NCI-H82 treated with DMSO at 0.1 percent for 48 hours (cell line): ENCODE measurements around the gene TBC1D17.
A peak's percentile ranks its signal among the peaks of the same experiment; 100 is the strongest.

Experiments
- DNase-seq: peaks from one replicate; lab custom pipeline; 2025; ENCODE audit not compliant: unreplicated experiment; lab: John Stamatoyannopoulos, UW

The TBC1D17 gene

GRCh38 chr19:49877020-49877878 is at the start of gene TBC1D17, which contains the start of gene AKT1S1:
Gene TBC1D17, plus strand, starts transcription at chr19:49877702. Its CDS starts 22 bp downstream, at chr19:49877724.
Gene AKT1S1, minus strand, starts transcription at chr19:49877355. Its CDS starts 4,060 bp downstream, at chr19:49873295.
- peak; percentile 99 for DNase-seq

DNA sequence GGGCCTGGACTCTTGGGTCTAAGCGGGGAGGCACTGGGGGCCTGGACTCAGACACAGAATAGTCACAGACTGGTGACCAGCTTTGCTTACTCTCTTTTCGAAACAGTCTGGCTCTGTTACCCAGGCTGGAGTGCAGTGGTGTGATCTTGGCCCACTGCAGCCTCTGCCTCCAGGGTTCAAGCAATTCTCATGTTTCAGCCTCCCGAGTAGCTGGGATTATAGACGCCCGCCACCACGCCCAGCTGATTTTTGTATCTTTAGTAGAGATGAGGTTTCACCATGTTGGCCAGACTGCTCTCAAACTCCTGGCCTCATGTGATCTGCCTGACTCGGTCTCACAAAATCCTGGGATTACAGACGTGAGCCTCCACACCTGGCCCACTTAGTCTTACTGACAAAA is 48.3 kb upstream of the TBC1D17 start:
- no peak for DNase-seq

DNA sequence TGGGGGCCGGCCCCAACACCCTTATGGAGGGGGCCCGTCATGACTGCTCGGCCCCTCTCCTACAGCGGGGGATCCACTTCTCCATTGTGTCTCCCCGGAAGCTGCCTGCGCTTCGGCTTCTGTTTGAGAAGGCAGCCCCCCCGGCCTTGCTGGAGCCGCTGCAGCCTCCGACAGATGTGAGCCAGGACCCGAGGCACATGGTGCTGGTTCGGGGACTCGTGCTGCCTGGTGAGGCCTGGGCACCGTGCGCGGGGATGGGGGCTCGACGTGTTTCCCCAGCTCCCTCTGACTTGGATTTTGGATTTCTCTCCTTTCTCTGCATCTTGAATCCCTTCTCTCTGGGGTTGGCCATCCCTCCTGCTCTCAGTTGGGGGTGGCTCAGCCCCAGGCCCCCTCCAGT is 47.8 kb upstream of the TBC1D17 start:
- DNase-seq = no peak

DNA sequence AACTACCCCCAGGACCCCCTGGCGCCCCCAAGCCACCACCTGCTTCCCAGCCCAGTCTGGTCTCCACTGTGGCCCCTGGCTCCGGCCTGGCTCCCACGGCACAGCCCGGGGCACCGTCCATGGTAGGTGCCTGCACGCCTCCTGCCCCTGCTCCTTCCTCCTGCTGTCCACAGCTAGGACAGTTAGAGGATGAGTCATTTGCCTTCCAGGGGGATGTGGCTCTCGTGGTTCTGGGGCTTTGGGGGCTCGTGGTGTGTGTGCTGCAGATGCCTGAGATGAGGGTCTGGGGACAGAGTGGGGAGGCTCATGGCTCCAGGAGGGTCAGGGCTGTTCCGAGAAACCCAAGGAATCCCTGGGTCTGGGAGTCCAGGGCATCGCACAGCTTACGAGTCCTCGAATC is 46.7 kb upstream of the TBC1D17 start:
- DNase-seq = no peak

GRCh38 chr19:49831592-49831991 is 45.9 kb upstream of the TBC1D17 start:
- no peak for DNase-seq

DNA sequence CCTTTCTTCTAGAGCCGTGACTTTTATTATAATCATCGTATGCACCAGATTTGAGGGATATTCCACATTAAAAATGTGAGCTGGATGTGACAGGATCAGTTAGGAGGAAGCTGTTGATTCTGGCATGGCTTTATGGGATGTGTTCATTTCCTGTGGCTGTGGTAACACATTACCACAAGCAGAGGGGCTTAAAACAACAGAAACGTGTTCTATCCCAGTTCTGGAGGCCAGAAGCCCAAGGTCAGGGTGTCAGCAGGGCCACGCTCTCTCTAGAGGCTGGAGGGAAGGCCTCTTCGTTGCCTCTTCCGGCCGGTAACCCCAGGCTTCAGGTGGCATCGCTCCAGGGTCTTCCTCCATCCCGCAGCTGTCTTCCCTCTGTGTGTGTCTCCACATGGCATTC is 44.9 kb upstream of the TBC1D17 start:
- no peak for DNase-seq

GRCh38 chr19:49833599-49833998 is 43.9 kb upstream of the TBC1D17 start:
- DNase-seq = no peak

- DNase-seq = no peak
Observed at GRCh38 chr19:49835562-49835961, 41.9 kb upstream of the TBC1D17 start.

GRCh38 chr19:49836176-49837008 is 41.1 kb upstream of the TBC1D17 start:
- DNase-seq = no peak

GRCh38 chr19:49837009-49837310 is 40.5 kb upstream of the TBC1D17 start:
- DNase-seq = no peak

DNA sequence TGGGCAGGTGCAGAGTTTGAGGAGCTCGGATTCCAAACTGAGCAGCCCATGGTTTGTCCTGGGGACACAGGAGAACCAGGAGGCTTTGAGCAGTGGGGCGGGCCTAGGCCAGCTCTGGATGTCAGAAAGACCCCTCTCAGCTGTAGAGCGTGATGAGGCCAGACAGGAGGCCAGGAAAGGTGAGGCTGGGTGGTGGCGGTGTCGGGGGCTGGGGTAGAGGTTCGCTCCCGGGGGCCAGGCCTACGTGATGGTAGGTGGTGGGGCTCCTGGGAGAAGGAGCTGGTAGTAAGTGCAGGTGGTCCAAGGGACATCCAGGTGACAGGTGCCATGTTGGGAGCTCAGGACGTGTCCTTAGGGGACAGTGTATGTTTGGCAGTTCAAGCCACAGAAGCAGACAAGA is 40.1 kb upstream of the TBC1D17 start:
- no peak for DNase-seq

DNA sequence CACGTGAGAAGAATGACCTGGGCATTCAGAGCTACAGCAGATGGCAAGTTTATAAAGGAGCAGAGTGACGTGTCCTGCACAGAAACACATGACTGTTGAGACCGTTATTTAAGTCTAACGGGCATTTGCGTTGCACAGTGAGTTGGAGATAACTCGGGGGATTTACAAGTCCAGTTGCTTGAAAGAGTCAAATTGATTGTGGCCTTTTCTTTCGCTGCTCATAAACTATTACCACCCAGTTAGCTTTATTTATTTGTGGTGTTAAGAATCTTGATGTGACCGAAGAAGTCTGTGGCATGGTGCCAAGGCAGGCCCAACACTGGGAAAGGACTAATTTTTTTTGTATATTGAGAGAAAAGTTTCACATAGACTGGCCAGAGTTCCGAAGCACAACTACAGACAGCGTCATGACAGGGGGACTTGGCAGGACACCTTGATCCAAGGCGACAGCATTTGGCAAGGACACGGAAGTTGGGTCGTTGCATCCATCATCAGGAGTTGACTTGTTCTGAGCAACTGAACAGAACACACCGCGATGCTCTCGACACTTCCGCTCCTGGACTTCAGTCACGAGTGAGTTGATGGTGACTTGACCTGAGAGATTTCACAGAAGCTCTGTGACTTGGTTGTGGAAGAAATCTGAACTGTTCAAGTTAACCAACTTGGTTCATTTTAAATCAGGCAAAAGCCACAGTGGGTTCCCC is 38.5 kb upstream of the TBC1D17 start:
- DNase-seq = no peak

DNA sequence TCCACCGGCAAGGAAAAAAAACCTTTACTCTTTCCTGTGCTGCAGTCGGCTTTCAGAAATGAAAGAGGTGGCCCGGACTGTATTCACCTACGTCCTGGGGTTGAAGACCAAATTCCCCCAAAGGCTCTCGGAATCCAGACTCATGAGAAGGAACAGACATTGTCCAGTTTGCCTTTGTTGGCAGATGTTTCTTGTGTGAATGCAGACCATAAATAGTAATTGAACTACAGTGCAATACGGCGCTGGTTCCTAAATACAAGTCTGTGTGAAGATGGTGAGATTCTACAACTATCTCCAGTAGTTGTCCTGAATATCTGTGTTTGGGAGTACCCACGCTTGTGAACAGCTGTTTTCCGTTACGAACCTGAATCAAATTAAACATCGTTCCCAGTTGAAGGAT is 37.8 kb upstream of the TBC1D17 start:
- DNase-seq = no peak

- DNase-seq = no peak
Observed at GRCh38 chr19:49840321-49840720, 37.2 kb upstream of the TBC1D17 start.

- no peak for DNase-seq
Observed at GRCh38 chr19:49840736-49841249, 36.7 kb upstream of the TBC1D17 start.

DNA sequence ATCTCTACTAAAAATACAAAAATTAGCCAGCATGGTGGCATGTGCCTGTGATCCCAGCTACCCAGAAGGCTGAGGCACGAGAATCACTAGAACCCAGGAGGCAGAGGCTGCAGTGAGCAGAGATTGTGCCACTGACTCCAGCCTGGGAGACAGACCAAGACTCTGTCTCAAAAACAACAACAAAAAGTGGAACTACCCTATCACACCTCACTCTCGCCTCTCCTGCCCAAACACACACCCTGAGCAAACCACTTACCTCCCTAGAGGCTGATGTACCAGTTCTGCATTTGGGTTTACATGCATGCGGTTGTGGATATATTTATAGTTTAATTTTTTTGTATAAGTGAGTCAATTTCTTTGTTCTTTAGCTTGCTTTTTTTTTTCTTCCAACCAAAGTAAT is 34.2 kb upstream of the TBC1D17 start:
- no peak for DNase-seq

DNA sequence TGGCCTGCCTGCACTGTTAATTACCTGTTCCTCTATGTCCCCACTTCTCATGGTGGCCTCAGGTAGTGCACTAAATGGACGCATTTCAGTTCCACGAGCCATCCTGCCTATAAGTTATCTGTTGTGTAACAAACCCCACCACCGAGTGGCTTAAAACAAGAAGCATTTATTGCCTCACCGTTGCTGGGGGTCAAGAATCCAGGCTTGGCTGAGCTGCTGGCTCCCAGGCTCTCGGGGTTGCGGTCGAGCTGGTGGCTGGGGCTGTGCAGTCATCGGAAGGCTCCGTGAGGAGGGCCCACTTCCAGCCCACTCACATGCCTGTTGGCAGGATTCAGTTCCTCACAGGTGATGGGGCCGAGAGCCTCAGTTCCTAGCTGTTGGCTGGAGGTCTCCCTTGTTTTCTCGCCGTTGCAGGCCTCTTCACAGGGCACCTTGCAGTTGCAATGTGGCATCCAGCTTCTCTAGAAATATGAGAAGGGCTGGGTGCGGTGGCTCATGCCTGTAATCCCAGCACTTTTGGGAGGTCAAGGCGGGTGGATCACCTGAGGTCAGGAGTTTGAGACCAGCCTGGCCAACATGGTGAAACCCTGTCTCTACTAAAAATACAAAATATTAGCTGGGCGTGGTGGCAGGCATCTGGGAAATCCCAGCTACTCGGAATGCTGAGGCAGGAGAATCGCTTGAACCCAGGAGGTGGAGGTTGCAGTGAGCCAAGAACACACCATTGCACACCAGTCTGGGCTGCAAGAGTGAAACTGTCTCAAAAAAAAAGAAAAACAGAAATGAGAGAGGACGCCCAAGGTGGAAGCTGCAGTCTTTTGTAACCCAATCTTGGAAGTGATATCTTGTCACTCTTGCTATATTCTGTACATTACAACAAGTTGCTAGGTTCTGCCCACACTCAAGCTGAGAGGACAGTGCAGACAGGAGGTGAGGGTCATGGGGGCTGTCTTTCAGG is 33.1 kb upstream of the TBC1D17 start:
- DNase-seq = no peak

DNA sequence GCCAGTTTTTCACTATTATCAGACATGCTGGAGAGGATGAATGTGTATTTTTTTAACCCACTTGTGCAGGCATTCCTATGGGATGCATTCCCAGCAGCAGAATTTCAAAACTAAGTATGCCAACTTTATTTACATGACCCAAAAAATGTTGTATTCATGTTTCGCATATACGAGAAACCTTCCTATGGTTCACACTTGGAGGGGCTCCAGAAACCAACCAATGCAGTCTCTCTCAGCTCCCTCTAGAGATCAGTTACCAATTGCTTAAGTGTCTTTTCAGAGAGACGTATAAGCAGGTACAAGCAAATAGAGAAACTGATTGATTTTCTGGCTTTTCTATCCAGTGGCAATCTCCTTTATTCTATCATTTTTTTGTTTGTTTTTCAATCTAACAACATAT is 32.1 kb upstream of the TBC1D17 start:
- DNase-seq = no peak

DNA sequence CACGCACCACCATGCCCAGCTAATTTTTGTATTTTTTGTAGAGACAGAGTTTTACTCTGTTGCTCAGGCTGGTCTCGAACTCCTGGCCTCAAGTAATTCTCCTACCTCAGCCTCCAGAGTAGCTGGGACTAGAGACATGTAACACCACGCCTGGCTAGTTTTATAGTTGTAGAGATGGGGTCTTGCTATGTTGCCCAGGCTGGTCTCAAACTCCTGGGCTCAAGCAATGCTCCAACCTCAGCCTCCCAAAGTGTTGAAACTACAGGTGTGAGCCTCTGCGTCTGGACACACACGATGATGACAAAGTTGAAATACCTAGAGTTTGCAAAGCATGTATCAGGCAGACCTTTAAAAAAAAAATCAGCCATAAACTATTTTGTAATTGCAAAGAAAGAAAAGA is 31.1 kb upstream of the TBC1D17 start:
- DNase-seq = no peak
